Esophagus squamous epithelium (tissue), 4 donors: Measurements from ENCODE around the gene STAG1.

Experiments
- POLR2A ChIP-seq, 4 donors: fragments of 450-650 bp; IDR thresholded peaks; one replicate each; pipeline ENCODE4 v1.6.1; 2017; ENCODE audit warnings: antibody characterized with exemption in 4 of 4, mild to moderate bottlenecking in 4 of 4, moderate library complexity in 3 of 4
- TF ChIP-seq, protein P1 (sequence below), 6 experiments: fragments of 450-650 bp in 4 of 6; fragments of 200-600 bp in 2 of 6; sonication (generic) in 2 of 6; IDR thresholded peaks; one replicate each; pipeline ENCODE4 v1.5.1; 2016 to 2019; ENCODE audit warnings: antibody characterized with exemption in 6 of 6, mild to moderate bottlenecking in 4 of 6, moderate library complexity in 4 of 6

DNA sequence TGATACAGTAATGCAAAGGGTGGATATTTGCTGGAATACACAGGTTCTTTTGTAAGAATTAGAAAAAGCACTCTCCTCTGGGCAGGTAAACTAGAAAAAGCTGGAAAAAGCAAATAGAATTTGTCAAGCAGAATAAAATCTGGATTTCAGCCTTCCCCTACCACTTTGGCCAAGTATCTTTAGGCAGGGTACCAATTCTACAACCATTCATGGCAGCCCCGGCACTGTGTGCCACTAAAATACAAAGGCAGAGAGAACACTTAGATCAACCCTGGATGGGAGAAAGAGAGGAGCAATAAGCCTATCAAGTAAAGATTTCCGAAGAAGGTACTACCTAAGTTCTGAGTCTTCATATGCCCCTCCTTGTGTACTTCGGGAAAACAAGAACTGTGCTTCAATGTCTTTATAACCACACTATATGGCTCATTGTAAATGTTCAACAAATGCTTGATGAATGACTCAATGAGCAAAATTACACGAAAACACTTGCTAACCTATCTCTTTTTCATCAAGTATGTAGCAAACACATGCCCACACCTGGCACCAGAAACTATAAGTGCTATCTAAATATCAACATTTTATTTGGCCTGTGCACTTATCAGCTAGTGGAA, 20.8 kb downstream of the STAG1 start:
- TF ChIP-seq, protein P1, sequence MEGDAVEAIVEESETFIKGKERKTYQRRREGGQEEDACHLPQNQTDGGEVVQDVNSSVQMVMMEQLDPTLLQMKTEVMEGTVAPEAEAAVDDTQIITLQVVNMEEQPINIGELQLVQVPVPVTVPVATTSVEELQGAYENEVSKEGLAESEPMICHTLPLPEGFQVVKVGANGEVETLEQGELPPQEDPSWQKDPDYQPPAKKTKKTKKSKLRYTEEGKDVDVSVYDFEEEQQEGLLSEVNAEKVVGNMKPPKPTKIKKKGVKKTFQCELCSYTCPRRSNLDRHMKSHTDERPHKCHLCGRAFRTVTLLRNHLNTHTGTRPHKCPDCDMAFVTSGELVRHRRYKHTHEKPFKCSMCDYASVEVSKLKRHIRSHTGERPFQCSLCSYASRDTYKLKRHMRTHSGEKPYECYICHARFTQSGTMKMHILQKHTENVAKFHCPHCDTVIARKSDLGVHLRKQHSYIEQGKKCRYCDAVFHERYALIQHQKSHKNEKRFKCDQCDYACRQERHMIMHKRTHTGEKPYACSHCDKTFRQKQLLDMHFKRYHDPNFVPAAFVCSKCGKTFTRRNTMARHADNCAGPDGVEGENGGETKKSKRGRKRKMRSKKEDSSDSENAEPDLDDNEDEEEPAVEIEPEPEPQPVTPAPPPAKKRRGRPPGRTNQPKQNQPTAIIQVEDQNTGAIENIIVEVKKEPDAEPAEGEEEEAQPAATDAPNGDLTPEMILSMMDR (IDR thresholded peaks at IDR 0.05) = no peak
- TF ChIP-seq POLR2A (IDR thresholded peaks at IDR 0.05) = no peak
